Stimulated activated CD8-positive, alpha-beta memory T cell treated with anti-CD3 and anti-CD28 coated beads, Interleukin-2, amount 100 ng/mL, for 48 hours (primary cell): ENCODE measurements around the gene UNC50.
"Not testable (repeated sequence)": the region's sequence is repeated elsewhere in the genome, so short reads cannot be mapped to it uniquely, and the experiment has no call there.

Experiments
- DNase-seq, 2 donors: peaks; one replicate each; pipeline ENCODE4 v3.0.0-alpha.2; 2020; ENCODE audit warnings: low read depth in 2 of 2

The UNC50 gene

GRCh38 chr2:98608962-98609604 is 694 bp downstream of the UNC50 start:
- no peak for DNase-seq

GRCh38 chr2:98614024-98614739 is 5.8 kb downstream of the UNC50 start:
- no peak for DNase-seq

- no peak for DNase-seq
These were observed 7.1 kb downstream of the UNC50 start for GRCh38 chr2:98615481-98615880.

- no peak for DNase-seq
These were observed 8.8 kb downstream of the UNC50 start for GRCh38 chr2:98617149-98617548.

GRCh38 chr2:98623657-98624056 is 15.3 kb downstream of the UNC50 start:
- DNase-seq, result no peak

- DNase-seq, result no peak
These were observed 24.0 kb downstream of the UNC50 start for GRCh38 chr2:98632351-98632750.

GRCh38 chr2:98634406-98635092 is 26.2 kb downstream of the UNC50 start:
- peak; percentile 27 to 41 for DNase-seq

GRCh38 chr2:98637401-98638147 is 29.2 kb downstream of the UNC50 start:
- DNase-seq, result peak; percentile 9 to 20

- DNase-seq, result no peak
These were observed 35.2 kb downstream of the UNC50 start for GRCh38 chr2:98643496-98644100.

GRCh38 chr2:98647636-98648035 is 39.2 kb downstream of the UNC50 start:
- no peak for DNase-seq

- no peak for DNase-seq
These were observed 40.1 kb downstream of the UNC50 start for GRCh38 chr2:98648451-98648850.

GRCh38 chr2:98649135-98649991 is 41.0 kb downstream of the UNC50 start:
- DNase-seq, result peak; percentile 53 to 69

GRCh38 chr2:98649992-98650375 is 41.6 kb downstream of the UNC50 start:
- no peak for DNase-seq

- DNase-seq, result no peak
These were observed 42.6 kb downstream of the UNC50 start for GRCh38 chr2:98650998-98651397.

- no peak for DNase-seq
These were observed 46.5 kb downstream of the UNC50 start for GRCh38 chr2:98654699-98655495.

GRCh38 chr2:98656800-98657199 is 48.4 kb downstream of the UNC50 start:
- no peak for DNase-seq

- DNase-seq, result no peak
These were observed 50.6 kb downstream of the UNC50 start for GRCh38 chr2:98658816-98659490.

GRCh38 chr2:98659491-98659840 is 51.1 kb downstream of the UNC50 start:
- DNase-seq, result not testable (repeated sequence)

GRCh38 chr2:98663511-98664090 is 55.2 kb downstream of the UNC50 start:
- DNase-seq, result no peak
